GM19397 (cell line): Measurements from ENCODE around the gene KIF3B.
"Not testable (repeated sequence)": the region's sequence is repeated elsewhere in the genome, so short reads cannot be mapped to it uniquely, and the experiment has no call there.

ENCODE experiments used
- ATAC-seq: cut with Tn5 transposase; IDR thresholded peaks from one replicate; pipeline ENCODE4 v1.9.1; 2021; ENCODE audit warnings: mild to moderate bottlenecking, moderate library complexity; ENCODE audit not compliant: unreplicated experiment

Gene KIF3B

GRCh38 chr20:32382102-32382950, 104.9 kb downstream of the KIF3B start:
- ATAC-seq: no peak

DNA sequence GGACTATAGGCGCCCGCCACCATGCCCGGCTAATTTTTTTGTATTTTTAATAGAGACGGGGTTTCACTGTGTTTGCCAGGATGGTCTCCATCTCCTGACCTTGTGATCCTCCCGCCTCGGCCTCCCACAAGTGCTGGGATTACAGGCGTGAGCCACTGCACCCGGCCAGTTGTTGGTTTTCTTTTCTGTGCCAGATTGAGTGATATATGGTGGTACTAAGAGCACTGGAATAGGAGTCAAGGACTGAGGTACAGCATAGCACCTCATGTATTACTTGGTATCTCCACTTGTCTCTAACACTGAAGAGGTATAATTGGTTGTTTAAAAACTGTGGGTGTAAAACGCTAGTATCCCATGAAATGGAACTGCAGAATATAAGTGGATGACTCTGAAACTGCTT, 106.0 kb downstream of the KIF3B start:
- not testable (repeated sequence) for ATAC-seq
